Endothelial cell of umbilical vein (primary cell): ENCODE measurements around the gene FAM227B. TPM values are rescaled to one million over a fixed set of nuclear protein-coding genes. Genes with fewer than 3 reads are reported as not detected.
"Not testable (repeated sequence)": the region's sequence is repeated elsewhere in the genome, so short reads cannot be mapped to it uniquely, and the experiment has no call there.

Source experiments
- BruUV-seq: library from RNA; stranded (reverse); fragments of 400-500 nt; replicated peaks from 2 replicates; lab custom pipeline; 2021; lab: Mats Ljungman, UMichigan
- CTCF ChIA-PET: fragments of 300-600, 350-600 bp; sonication (Branson Sonifier 250); formaldehyde crosslinking; loops from one replicate; lab custom pipeline; 2021; ENCODE audit warnings: antibody characterized with exemption, inconsistent platforms; lab: Charles Lee
- POLR2A ChIA-PET: fragments of 300-600, 350-600 bp; sonication (Branson Sonifier 250); formaldehyde crosslinking; loops from one replicate; lab custom pipeline; 2021; ENCODE audit warnings: antibody characterized with exemption, inconsistent platforms; lab: Charles Lee
- DNase-seq: peaks from one replicate; pipeline ENCODE4 v3.0.0-alpha.2; 2011; ENCODE audit warnings: low read depth, low spot score
- FAIRE-seq: peaks from 2 replicates; lab custom pipeline; 2011; peaks lifted over from hg19 to GRCh38; lab: Jason Lieb, UNC
- H2AFZ ChIP-seq: 2 replicates; pipeline ENCODE4 v1.6.0; 2012; ENCODE audit warnings: low read depth, low read length, control low read depth, inconsistent platforms
- H3K27ac ChIP-seq: 2 replicates; pipeline ENCODE4 v1.5.1; 2011; ENCODE audit warnings: low read depth, mild to moderate bottlenecking, control low read depth, low read length, moderate library complexity; ENCODE audit not compliant: insufficient read depth
- H3K27me3 ChIP-seq, 2 experiments: 2 replicates each; pipeline versions ENCODE4 v1.6.0 to v1.6.1; 2011; ENCODE audit warnings: low read length in 2 of 2, mixed read lengths in 1 of 2; ENCODE audit not compliant: control insufficient read depth in 2 of 2, insufficient read depth in 2 of 2
- H3K36me3 ChIP-seq, 2 experiments: 2 replicates in 1 of 2; 3 replicates in 1 of 2; pipeline ENCODE4 v1.5.1; 2011; ENCODE audit warnings: low read length in 2 of 2, mild to moderate bottlenecking in 1 of 2, moderate library complexity in 1 of 2; ENCODE audit not compliant: control insufficient read depth in 2 of 2, insufficient read depth in 2 of 2; ENCODE audit errors: extremely low read depth in 1 of 2
- H3K4me1 ChIP-seq: 3 replicates; pipeline ENCODE4 v1.5.1; 2011; ENCODE audit warnings: mild to moderate bottlenecking, low read length; ENCODE audit not compliant: control insufficient read depth, insufficient read depth; ENCODE audit errors: extremely low read depth
- H3K4me2 ChIP-seq: 2 replicates; pipeline ENCODE4 v1.6.1; 2011; ENCODE audit warnings: low read length, control low read depth, mixed read lengths; ENCODE audit not compliant: insufficient read depth
- H3K4me3 ChIP-seq, 3 experiments: fragments of 200-600 bp in 1 of 3; sonication (generic), shearing (Covaris generic) in 1 of 3; replicated peaks in 1 of 3; 2 replicates each; pipeline ENCODE4 v1.5.1; 2011 to 2016; ENCODE audit warnings: control low read depth in 3 of 3, low read length in 3 of 3, mild to moderate bottlenecking in 2 of 3, inconsistent platforms in 1 of 3, low read depth in 1 of 3, moderate library complexity in 1 of 3; ENCODE audit not compliant: insufficient read depth in 1 of 3
- H3K79me2 ChIP-seq: 2 replicates; pipeline ENCODE4 v1.6.0; 2012; ENCODE audit warnings: low read length, inconsistent platforms; ENCODE audit not compliant: control insufficient read depth, insufficient read depth
- H3K9ac ChIP-seq: replicated peaks from 2 replicates; pipeline ENCODE3; 2011; ENCODE audit warnings: low read length, control low read depth; ENCODE audit not compliant: insufficient read depth; ENCODE audit errors: extremely low read depth
- H3K9me1 ChIP-seq: replicated peaks from 3 replicates; pipeline ENCODE4 v1.6.0; 2011; ENCODE audit warnings: mild to moderate bottlenecking, low read length; ENCODE audit not compliant: control insufficient read depth, insufficient read depth; ENCODE audit errors: extremely low read depth
- H3K9me3 ChIP-seq: replicated peaks from 2 replicates; pipeline ENCODE4 v1.5.1; 2012; ENCODE audit warnings: low read length, inconsistent platforms; ENCODE audit not compliant: control insufficient read depth, insufficient read depth
- H4K20me1 ChIP-seq: replicated peaks from 2 replicates; pipeline ENCODE3; 2011; ENCODE audit warnings: mild to moderate bottlenecking, low read length; ENCODE audit not compliant: control insufficient read depth, insufficient read depth; ENCODE audit errors: extremely low read depth
- EZH2 ChIP-seq: IDR thresholded peaks from 2 replicates; pipeline ENCODE4 v1.6.1; 2012; ENCODE audit warnings: borderline replicate concordance, low read depth, mild to moderate bottlenecking, moderate library complexity, low read length, inconsistent platforms; ENCODE audit not compliant: severe bottlenecking
- FOS ChIP-seq: IDR thresholded peaks from 2 replicates; pipeline ENCODE4 v1.6.1; 2011; ENCODE audit warnings: mild to moderate bottlenecking, low read length, moderate library complexity, borderline replicate concordance; ENCODE audit not compliant: insufficient read depth
- GATA2 ChIP-seq: IDR thresholded peaks from 2 replicates; pipeline ENCODE4 v1.7.0; 2011; ENCODE audit warnings: low read depth, mild to moderate bottlenecking, moderate library complexity, mixed read lengths, low read length; ENCODE audit not compliant: insufficient read length, insufficient read depth
- JUN ChIP-seq: IDR thresholded peaks from 2 replicates; pipeline ENCODE4 v1.6.1; 2011; ENCODE audit warnings: borderline replicate concordance, low read depth; ENCODE audit not compliant: insufficient read length, insufficient read depth
- MAX ChIP-seq: IDR thresholded peaks from 2 replicates; pipeline ENCODE4 v1.6.1; 2011; ENCODE audit not compliant: insufficient read depth, insufficient read length
- MYC ChIP-seq: IDR thresholded peaks from one replicate; pipeline ENCODE4 v1.6.1; 2011; ENCODE audit warnings: mild to moderate bottlenecking, low read depth, low read length
- dilution Hi-C: fragments of 300-500 bp; cut with MboI; formaldehyde crosslinking; loops from one replicate; pipeline ENCODE4 v1.15.0; 2019; ENCODE audit warnings: low sequenced_read_pairs; ENCODE audit not compliant: extremely low pct_ligation_motif_present
- intact Hi-C: fragments of 100-400 bp; cut with micrococcal nuclease; formaldehyde crosslinking; loops from one replicate; pipeline ENCODE4 v1.10.0; 2022
- polyA plus RNA-seq, 4 experiments: library from polyadenylated mRNA; depleted of rRNA in 3 of 4; stranded (reverse) in 3 of 4; unstranded in 1 of 4; fragments of >200 nt; gene quantifications; 2 replicates each; pipeline versions ENCODE4 v1.2.1 to v1.2.3, GENCODE V29; 2011 to 2012; ENCODE audit warnings: missing spikeins in 1 of 4
- total RNA-seq: library from RNA; stranded (reverse); gene quantifications from 2 replicates; pipeline ENCODE4 v1.2.3, GENCODE V29; 2021
- TF ChIP-seq, protein P1 (sequence below), 2 donors: IDR thresholded peaks; 1 replicate in 1 of 2; 2 replicates in 1 of 2; pipeline ENCODE4 v1.5.1; 2011; ENCODE audit warnings: low read length in 2 of 2, mild to moderate bottlenecking in 2 of 2, moderate library complexity in 2 of 2, control low read depth in 1 of 2, inconsistent platforms in 1 of 2, low read depth in 1 of 2; ENCODE audit not compliant: insufficient read depth in 1 of 2; ENCODE audit errors: extremely low read depth in 1 of 2

FAM227B gene
- total and polyA plus RNA-seq, 2 donors (not counting 3 experiments of a cell fraction or from before 2014, with no cell fraction given): 1.5 to 1.8 TPM

DNA sequence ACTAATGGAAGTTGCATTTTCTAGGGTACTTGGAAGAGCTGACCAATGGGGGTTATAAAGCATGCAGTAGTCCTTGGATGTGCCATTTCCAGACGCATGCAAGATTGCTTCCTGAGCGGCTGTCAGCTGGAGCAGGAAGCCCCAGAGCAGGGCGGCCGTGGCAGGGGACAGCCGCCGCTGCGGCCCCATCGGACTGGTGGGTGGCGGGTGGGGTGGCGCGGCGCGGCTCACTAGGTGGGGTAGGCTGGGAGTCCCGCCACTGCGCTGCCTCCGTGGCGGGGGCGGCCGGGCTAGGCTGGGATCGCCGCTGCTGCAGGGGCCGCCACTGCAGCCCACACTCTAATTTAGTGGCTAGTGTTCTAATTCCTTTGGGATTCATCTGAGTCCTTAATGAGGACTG is 254.1 kb downstream of the FAM227B start:
- H3K4me3 ChIP-seq: no peak overlapping the region
- ChIA-PET CTCF (no interaction called here), POLR2A (no interaction called here)
- DNase-seq (no peak), FAIRE-seq (no peak)
- H3K9me3 ChIP-seq: no peaks in the 10 kb centered on the region
- TF ChIP-seq GATA2 (no peak), MAX (no peak), JUN (no peak)
- H4K20me1 ChIP-seq: no peaks in the 10 kb centered on the region
- no peak overlapping the region for H3K27ac ChIP-seq
- H3K9me1 ChIP-seq: no peaks in the 10 kb centered on the region
- no peaks in the 10 kb centered on the region for H3K79me2 ChIP-seq
- intact Hi-C loops (no loop called here), dilution Hi-C loops (no loop called here)
- no peak overlapping the region for H2AFZ ChIP-seq
- no peak overlapping the region for H3K4me2 ChIP-seq
- H3K9ac ChIP-seq: no peak overlapping the region
- no TSS peak for BruUV-seq
- no peaks in the 10 kb centered on the region for H3K27me3 ChIP-seq
- H3K4me1 ChIP-seq: no peaks in the 10 kb centered on the region
- no peaks in the 10 kb centered on the region for H3K36me3 ChIP-seq

DNA sequence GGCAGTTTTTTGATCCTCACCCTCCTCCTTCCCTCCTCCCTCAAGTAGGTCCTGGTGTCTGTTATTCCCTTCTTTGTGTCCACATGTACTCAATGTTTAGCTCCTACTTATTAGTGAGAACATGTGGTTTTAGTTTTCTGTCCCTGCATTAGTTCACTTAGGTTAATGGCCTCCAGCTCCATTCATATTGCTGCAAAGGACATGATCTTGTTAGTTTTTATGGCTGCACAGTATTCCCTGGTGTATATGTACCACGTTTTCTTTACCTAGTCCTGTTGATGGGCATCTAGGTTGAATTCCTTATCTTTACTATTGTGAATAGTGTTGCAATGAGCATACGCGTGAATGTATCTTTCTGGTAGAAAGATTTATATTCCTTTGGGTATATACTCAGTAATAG is 259.2 kb downstream of the FAM227B start:
- dilution Hi-C loops (no loop called here), intact Hi-C loops (no loop called here)
- H4K20me1 ChIP-seq: no peaks in the 10 kb centered on the region
- no peak overlapping the region for H2AFZ ChIP-seq
- DNase-seq: no peak
- no peaks in the 10 kb centered on the region for H3K79me2 ChIP-seq
- no peaks in the 10 kb centered on the region for H3K9me3 ChIP-seq
- ChIA-PET CTCF (no interaction called here), POLR2A (interaction anchor here (0.6 kb wide), 1 partner anchor 1576 kb away, joined by 3 read pairs; no protein-coding TSS in a partner anchor)
- H3K9me1 ChIP-seq: no peaks in the 10 kb centered on the region
- no peak overlapping the region for H3K27ac ChIP-seq
- H3K36me3 ChIP-seq: no peaks in the 10 kb centered on the region
- BruUV-seq: no TSS peak
- TF ChIP-seq EZH2 (no peak), FOS (no peak), MYC (no peak), JUN (no peak), MAX (no peak)
- TF ChIP-seq, protein P1, sequence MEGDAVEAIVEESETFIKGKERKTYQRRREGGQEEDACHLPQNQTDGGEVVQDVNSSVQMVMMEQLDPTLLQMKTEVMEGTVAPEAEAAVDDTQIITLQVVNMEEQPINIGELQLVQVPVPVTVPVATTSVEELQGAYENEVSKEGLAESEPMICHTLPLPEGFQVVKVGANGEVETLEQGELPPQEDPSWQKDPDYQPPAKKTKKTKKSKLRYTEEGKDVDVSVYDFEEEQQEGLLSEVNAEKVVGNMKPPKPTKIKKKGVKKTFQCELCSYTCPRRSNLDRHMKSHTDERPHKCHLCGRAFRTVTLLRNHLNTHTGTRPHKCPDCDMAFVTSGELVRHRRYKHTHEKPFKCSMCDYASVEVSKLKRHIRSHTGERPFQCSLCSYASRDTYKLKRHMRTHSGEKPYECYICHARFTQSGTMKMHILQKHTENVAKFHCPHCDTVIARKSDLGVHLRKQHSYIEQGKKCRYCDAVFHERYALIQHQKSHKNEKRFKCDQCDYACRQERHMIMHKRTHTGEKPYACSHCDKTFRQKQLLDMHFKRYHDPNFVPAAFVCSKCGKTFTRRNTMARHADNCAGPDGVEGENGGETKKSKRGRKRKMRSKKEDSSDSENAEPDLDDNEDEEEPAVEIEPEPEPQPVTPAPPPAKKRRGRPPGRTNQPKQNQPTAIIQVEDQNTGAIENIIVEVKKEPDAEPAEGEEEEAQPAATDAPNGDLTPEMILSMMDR (IDR thresholded peaks at IDR 0.05; ENCODE audit: extremely low read depth in 1 of 2, insufficient read depth in 1 of 2, low read depth in 1 of 2, low read length in 2 of 2): no peak
- H3K27me3 ChIP-seq: no peaks in the 10 kb centered on the region
- FAIRE-seq: no peak
- H3K4me3 ChIP-seq: no peak overlapping the region
- no peak overlapping the region for H3K9ac ChIP-seq
- H3K4me1 ChIP-seq: no peaks in the 10 kb centered on the region
- no peak overlapping the region for H3K4me2 ChIP-seq

DNA sequence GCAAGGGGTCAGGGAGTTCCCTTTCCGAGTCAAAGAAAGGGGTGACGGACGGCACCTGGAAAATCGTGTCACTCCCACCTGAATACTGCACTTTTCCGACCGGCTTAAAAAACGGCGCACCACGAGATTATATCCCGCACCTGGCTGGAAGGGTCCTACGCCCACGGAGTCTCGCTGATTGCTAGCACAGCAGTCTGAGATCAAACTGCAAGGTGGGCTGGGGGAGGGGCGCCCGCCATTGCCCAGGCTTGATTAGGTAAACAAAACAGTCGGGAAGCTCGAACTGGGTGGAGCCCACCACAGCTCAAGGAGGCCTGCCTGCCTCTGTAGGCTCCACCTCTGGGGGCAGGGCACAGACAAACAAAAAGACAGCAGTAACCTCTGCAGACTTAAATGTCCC is 266.2 kb downstream of the FAM227B start:
- DNase-seq, FAIRE-seq, H3K9me1 ChIP-seq, dilution Hi-C loops, H3K27me3 ChIP-seq, H4K20me1 ChIP-seq, H3K27ac ChIP-seq, H3K4me3 ChIP-seq, POLR2A ChIA-PET, H3K4me2 ChIP-seq, H3K9me3 ChIP-seq, H3K79me2 ChIP-seq, H2AFZ ChIP-seq, H3K4me1 ChIP-seq, H3K36me3 ChIP-seq, CTCF ChIA-PET, BruUV-seq, intact Hi-C loops, H3K9ac ChIP-seq: not testable (repeated sequence)
